Stimulated activated CD4-positive, alpha-beta T cell treated with anti-CD3 and anti-CD28 coated beads, Interleukin-2, amount 100 ng/mL, for 24 hours (primary cell): Measurements from ENCODE around the gene ELL.
"Not testable (repeated sequence)": the region's sequence is repeated elsewhere in the genome, so short reads cannot be mapped to it uniquely, and the experiment has no call there.

ENCODE experiments used
- DNase-seq, 2 donors: peaks; one replicate each; pipeline ENCODE4 v3.0.0-alpha.2; 2020

Gene ELL

DNA sequence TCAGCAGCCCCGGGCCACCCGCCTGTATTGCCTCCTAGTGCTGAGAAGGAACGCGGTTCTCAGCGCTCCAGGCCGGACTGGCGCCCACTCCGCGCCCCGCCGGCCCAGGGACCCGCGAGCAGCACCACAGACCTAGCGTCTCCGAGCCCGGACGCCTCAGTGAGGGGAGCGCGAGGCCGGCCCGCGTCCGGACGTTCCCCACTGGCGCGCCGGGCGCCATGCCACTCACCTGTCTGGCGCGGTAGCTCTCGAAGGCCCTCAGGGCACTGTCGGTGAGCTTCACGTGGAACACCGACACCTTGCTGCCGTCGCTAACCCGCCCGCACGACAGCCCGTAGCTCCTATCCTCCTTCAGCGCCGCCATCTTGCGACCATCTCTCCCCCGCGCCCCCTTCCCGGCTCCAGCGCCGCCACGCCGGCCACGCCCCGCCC is at the start of gene ELL:
Gene ELL (minus strand): TSS at position 379 of the 432 bp plus-strand sequence. CDS start 15 bp downstream, at position 364.
- no peak for DNase-seq

DNA sequence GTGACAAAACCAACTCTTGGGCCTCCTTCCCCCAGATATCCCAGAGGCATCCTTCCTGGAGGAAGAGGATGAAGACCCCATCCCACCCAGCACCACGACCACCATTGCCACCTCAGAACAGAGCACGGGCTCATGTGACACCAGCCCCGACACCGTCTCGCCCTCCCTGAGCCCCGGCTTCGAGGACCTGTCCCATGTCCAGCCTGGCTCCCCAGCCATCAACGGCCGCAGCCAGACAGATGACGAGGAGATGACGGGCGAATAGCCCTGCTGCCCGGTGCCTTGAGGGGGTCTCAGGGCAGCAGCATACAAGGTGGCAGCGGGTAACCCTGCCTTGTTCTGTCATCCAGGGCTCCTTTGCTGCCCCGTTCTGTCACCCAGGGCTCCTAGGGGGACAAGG is 46.5 kb upstream of the ELL start:
- DNase-seq = no peak

- DNase-seq = no peak
Measured at GRCh38 chr19:18566953-18567352, 45.1 kb upstream of the ELL start.

GRCh38 chr19:18562086-18562485 is 40.2 kb upstream of the ELL start:
- no peak for DNase-seq

- DNase-seq = no peak
Measured at GRCh38 chr19:18559685-18560084, 37.8 kb upstream of the ELL start.

- DNase-seq = no peak
Measured at GRCh38 chr19:18558604-18559003, 36.7 kb upstream of the ELL start.

- DNase-seq = no peak
Measured at GRCh38 chr19:18558202-18558555, 36.3 kb upstream of the ELL start.

- peak; percentile 97 to 98 for DNase-seq
Measured at GRCh38 chr19:18557411-18558201, 35.7 kb upstream of the ELL start, which contains the start of gene KXD1. TSS of gene KXD1 (plus strand) at chr19:18557870. CDS start at chr19:18562057, 4,187 bp downstream.

- DNase-seq = no peak
Measured at GRCh38 chr19:18551631-18552030, 29.8 kb upstream of the ELL start.

GRCh38 chr19:18543814-18544475 is 22.1 kb upstream of the ELL start:
- peak; percentile 68 to 77 for DNase-seq

DNA sequence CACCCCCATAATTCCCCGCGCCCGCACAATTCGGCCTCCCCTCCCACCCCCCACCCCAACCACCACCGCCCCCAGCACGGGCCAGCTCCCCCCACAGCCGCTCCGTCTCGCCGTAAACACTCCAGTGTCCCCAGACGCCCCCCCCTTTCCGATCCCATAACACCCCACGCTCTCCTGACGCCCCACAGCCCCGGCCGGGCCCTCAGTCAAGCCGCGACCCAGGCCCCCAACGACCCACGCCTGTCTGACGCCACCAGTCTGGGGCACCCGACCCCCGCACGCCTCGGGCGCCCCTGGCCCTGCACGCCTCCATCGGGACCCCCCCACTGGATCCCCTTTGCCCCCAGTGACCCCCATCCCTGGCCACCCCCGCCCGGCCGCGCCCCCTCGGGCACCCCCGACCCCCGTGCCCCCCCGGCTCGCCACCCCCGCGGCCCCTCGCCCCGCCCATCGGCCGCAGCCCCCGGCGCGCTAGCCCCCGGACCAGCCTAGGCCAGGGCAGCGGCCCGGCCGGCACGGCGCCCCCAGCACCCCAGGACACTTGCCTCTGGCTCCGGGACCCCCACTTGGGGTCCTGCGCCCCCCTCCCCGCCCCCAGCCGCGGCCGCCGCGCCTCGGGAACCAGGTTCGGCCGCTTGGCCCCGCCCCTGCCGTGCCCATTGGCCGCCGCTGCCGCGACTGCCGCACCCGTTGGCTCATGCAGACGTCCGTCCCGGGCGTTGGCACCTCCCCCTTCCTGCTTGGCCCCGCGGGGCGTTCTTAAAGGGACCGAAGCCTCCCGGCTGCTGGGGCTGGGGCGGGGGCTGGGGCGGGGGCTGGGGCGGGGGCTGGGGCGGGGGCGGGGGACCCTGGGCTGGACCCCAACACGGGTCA is 21.3 kb upstream of the ELL start, which contains the start of gene FKBP8:
Gene FKBP8 (minus strand): TSS at position 633 of the 873 bp plus-strand sequence. CDS start 1,603 bp downstream, outside the sequence.
- DNase-seq = peak; percentile 95 to 97

DNA sequence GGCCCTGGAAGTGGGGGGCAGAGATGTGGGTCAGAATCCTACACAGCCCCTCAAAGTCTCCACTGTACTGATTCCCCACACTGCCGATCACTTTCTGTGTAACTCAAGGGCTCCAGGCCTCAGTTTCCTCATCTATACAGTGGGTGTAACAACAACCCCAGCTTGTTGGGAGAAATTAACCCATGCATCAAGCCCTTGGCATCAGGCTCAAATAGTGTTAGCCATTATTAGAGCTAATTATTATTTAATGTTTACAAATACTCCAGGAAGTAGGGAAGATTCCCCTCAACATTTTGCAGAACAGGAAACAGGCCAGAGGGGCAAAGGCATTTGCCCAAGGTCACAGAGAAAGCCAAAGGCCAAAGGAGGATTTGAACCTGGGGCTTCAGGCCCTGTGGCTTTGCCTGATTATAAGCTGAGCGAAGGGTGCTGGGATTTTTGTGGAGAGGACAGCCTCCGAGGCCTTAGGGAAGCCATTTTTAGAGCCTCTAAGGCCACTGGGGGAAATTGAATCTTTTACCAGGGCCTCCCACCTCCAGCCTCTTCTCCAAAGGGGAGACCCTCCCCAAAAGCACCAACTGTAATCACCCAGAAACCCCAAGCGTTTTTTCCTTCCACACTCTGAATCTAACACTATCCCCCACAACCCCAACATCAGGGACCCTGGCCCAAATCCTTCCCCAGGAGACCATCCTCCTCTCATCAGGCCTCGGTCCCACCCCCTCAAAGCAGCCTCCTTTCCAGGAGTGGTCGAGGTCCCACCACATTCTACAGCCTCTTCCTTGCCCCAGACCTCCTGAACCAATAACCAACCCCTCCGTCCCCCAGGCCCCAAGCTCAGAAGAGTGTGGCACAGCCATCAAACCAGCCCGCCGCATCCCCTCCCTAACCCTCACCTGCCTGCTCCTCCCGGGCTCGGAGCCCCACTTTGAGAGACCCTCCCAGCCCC is 20.4 kb upstream of the ELL start:
- peak in 1 of 2 donors; percentile 22 for DNase-seq

DNA sequence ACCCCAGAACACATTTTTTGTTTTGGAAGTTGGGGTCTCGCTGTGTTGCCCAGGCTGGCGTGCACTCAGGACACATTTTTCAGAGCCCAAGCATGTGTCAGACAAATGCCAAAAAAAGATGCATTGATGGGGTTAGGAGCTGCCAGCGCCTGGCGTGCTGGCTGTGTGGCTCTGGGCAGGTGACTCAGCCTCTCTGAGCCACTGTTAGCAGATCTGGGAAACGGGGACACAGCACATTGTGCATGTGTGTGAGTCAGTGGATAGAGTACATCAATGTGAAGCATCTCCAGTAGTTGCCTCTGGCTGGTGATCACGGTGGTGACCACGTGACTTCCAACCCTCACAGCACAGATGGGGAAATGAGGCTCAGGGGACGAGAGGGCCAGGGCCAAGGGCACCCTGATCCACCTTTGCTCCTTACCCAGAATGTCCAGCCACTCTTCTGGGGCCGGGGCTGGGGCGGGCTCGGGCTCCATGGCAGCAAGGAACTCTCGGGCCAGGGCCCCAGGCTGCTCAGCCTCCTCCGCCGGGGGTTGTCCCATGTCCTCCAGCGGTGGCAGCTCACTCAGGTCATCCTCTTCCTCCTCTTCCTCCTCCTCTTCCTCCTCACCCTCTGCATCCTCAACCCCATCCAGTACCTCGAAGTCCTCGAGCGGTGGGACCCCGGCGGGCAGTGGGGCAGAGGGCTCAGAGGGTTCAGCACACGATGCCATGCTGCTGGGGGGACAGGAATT is 19.6 kb upstream of the ELL start:
- DNase-seq = peak in 1 of 2 donors; percentile 22

DNA sequence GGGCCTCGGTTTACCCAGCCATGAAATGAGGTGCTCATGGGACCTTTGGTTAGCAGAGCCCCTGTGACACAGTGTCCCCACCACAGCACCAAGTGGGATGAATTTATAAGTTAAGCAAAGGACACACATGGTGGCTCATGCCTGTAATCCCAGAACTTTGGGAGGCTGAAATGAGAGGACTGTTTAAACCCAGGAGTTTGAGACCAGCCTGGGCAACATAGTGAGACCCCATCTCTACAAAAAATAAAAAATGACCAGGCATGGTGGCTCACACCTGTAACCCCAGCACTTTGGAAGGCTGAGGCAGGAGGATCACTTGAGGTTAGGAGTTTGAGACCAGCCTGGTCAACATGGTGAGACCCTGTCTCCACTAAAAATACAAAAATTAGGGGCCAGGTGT is 18.3 kb upstream of the ELL start:
- DNase-seq = not testable (repeated sequence)

DNA sequence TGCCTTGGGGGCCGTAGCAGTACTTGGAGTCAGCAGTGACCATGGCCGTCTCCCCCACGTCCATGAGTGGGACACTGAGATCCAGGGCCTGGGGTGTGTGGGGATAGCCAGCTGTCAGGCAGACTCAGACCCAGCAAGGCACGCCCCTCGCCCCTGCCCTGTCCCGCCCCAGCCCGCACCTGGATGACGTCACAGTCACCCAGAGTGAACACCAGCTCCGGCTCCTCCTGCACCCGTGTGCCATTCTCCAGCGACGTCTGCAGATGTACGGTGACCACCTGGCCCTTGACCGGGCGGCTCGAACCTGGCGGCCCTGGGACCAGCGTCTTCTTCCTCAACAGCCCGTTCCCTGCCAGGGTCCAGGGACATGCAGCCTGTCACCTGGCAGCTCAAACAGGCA is 17.5 kb upstream of the ELL start:
- no peak for DNase-seq

DNA sequence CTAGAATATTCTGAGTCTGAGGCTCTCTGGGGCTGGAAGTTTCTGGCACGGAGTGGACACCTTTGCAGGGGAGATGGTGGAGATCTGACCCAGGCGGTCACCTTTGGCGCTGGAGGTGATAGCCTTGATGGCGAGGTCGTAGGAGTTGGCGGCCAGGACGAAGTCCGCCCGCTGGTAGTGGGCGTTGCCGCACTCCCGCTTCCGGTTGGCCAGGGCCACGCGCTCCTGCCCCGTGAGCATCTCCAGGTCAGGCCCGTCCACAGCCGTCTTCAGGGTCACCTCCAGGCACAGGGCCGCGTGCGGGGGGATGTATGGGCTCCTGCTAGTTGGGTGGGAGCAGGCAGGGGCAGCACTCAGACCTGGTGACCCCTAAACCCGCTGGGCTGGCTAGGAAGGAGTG is 16.2 kb upstream of the ELL start:
- no peak for DNase-seq

- DNase-seq = no peak
Measured at GRCh38 chr19:18537431-18537830, 15.6 kb upstream of the ELL start.

- DNase-seq = no peak
Measured at GRCh38 chr19:18536475-18536874, 14.6 kb upstream of the ELL start.

GRCh38 chr19:18533058-18533457 is 11.2 kb upstream of the ELL start:
- no peak for DNase-seq

- DNase-seq = no peak
Measured at GRCh38 chr19:18532168-18532890, 10.5 kb upstream of the ELL start.

DNA sequence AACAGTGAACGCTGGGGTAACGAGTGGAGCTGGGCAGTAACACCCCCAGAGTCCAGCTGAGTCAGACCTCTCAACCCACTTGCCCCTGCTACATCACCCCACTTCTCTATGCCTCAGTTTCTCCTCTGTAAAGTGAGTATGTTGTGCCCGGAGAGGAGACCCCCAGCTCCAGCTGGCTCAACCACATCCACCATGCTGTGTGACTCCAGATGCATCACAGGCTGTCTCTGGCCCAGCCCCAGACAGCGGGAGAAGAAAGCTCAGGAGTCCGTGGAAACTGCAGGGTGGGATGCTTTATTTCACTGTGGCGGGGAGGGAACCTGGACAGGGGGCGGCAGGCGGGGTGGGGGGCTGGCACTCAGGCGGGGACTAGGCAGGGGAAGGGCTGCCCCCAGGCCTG is 9.6 kb upstream of the ELL start:
- DNase-seq = no peak
